Ovary (tissue), 3 donors: ENCODE measurements around the gene MT1H.

Source experiments
- CTCF ChIP-seq, 3 donors: fragments of 450-650 bp in 2 of 3; fragments of 200-600 bp in 1 of 3; IDR thresholded peaks; one replicate each; pipeline versions ENCODE4 v1.5.1 to v1.8.0; 2016 to 2022; ENCODE audit warnings: antibody characterized with exemption in 3 of 3, mild to moderate bottlenecking in 1 of 3
- EP300 ChIP-seq: sonication (generic); formaldehyde crosslinking; IDR thresholded peaks from one replicate; pipeline ENCODE4 v1.6.1; 2017; ENCODE audit warnings: antibody characterized with exemption
- POLR2A ChIP-seq: fragments of 450-650 bp; IDR thresholded peaks from one replicate; pipeline ENCODE4 v1.6.1; 2017; ENCODE audit warnings: antibody characterized with exemption, mild to moderate bottlenecking, moderate library complexity
- donor health status: DM: no; HTN: no; CAD: no.

- TF ChIP-seq CTCF (IDR thresholded peaks at IDR 0.05) (no peak), EP300 (no peak), POLR2A (no peak)
These were observed 14.8 kb downstream of the MT1H start for GRCh38 chr16:56684256-56684925.
